ENCODE measurements around the gene LATS2.

GRCh38 chr13:21032656-21033055 is 28.7 kb downstream of the LATS2 start:
- TF ChIP-seq POLR2A (IDR thresholded peaks at IDR 0.05) (no peak), CTCF (IDR thresholded peaks at IDR 0.05) (no peak)
